ENCODE measurements around the gene ADCY3.

The ADCY3 gene

DNA sequence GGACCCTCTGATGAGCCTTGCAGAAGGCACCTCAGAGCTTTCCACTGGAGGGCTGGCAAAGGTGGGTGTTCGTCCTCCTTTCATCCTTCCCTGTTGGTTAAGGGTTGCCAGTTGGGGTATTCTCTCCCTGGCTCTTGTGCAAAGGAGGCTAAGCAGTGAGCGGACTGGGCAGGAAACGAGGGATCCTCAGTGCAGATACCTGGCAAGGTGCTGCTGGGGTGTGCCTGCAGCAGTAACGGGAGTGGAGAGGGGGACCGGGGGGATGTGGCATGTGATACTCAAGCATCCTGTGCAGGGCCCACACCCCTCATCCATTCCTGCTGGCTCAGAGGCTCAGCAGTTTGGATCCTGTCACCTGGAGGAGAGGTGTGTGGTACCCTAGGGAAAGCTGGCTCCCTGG is 4.2 kb upstream of the ADCY3 start:
- ATAC-seq: no peak

GRCh38 chr2:24923106-24923505 is 3.1 kb upstream of the ADCY3 start:
- ATAC-seq: no peak
- TF ChIP-seq SNAI2 (CRISPR knock-in tag; IDR thresholded peaks at IDR 0.05): no peak
- TF ChIP-seq TCF4 (CRISPR knock-in tag; IDR thresholded peaks at IDR 0.05; ENCODE audit: borderline replicate concordance): no peak
- TF ChIP-seq, protein P1, sequence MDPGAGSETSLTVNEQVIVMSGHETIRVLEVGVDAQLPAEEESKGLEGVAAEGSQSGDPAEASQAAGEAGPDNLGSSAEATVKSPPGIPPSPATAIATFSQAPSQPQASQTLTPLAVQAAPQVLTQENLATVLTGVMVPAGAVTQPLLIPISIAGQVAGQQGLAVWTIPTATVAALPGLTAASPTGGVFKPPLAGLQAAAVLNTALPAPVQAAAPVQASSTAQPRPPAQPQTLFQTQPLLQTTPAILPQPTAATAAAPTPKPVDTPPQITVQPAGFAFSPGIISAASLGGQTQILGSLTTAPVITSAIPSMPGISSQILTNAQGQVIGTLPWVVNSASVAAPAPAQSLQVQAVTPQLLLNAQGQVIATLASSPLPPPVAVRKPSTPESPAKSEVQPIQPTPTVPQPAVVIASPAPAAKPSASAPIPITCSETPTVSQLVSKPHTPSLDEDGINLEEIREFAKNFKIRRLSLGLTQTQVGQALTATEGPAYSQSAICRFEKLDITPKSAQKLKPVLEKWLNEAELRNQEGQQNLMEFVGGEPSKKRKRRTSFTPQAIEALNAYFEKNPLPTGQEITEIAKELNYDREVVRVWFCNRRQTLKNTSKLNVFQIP (CRISPR knock-in tag; IDR thresholded peaks at IDR 0.05; ENCODE audit: borderline replicate concordance, low read depth): no peak
- no peak for TF ChIP-seq TOX (CRISPR knock-in tag; IDR thresholded peaks at IDR 0.05; ENCODE audit: borderline replicate concordance)
- TF ChIP-seq PATZ1 (CRISPR knock-in tag; IDR thresholded peaks at IDR 0.05; ENCODE audit: borderline replicate concordance): no peak
- TF ChIP-seq OSR1 (CRISPR knock-in tag; IDR thresholded peaks at IDR 0.05): no peak
- TF ChIP-seq ISL1 (CRISPR knock-in tag; IDR thresholded peaks at IDR 0.05): no peak
- no peak for TF ChIP-seq ZFP3 (CRISPR knock-in tag; IDR thresholded peaks at IDR 0.05)
- no peak for TF ChIP-seq ZNF70 (CRISPR knock-in tag; IDR thresholded peaks at IDR 0.05)
- no peak for TF ChIP-seq PPARA (CRISPR knock-in tag; IDR thresholded peaks at IDR 0.05; ENCODE audit: borderline replicate concordance)
- TF ChIP-seq TSHZ2 (CRISPR knock-in tag; IDR thresholded peaks at IDR 0.05): no peak
- TF ChIP-seq GLIS3 (CRISPR knock-in tag; IDR thresholded peaks at IDR 0.05): no peak
- TF ChIP-seq RARB (CRISPR knock-in tag; IDR thresholded peaks at IDR 0.05): no peak
- TF ChIP-seq BACH2 (CRISPR knock-in tag; IDR thresholded peaks at IDR 0.05; ENCODE audit: borderline replicate concordance): no peak

More for the DNA sequence above, 4.2 kb upstream of the ADCY3 start:
- no peak for TF ChIP-seq ZNF8 (CRISPR knock-in tag; IDR thresholded peaks at IDR 0.05)
- no peak for TF ChIP-seq PATZ1 (CRISPR knock-in tag; IDR thresholded peaks at IDR 0.05; ENCODE audit: borderline replicate concordance)
- TF ChIP-seq TSHZ2 (CRISPR knock-in tag; IDR thresholded peaks at IDR 0.05): no peak
- TF ChIP-seq ZFP3 (CRISPR knock-in tag; IDR thresholded peaks at IDR 0.05): no peak
- TF ChIP-seq OSR1 (CRISPR knock-in tag; IDR thresholded peaks at IDR 0.05): no peak
- TF ChIP-seq TOX (CRISPR knock-in tag; IDR thresholded peaks at IDR 0.05; ENCODE audit: borderline replicate concordance): no peak
- TF ChIP-seq, protein P2, sequence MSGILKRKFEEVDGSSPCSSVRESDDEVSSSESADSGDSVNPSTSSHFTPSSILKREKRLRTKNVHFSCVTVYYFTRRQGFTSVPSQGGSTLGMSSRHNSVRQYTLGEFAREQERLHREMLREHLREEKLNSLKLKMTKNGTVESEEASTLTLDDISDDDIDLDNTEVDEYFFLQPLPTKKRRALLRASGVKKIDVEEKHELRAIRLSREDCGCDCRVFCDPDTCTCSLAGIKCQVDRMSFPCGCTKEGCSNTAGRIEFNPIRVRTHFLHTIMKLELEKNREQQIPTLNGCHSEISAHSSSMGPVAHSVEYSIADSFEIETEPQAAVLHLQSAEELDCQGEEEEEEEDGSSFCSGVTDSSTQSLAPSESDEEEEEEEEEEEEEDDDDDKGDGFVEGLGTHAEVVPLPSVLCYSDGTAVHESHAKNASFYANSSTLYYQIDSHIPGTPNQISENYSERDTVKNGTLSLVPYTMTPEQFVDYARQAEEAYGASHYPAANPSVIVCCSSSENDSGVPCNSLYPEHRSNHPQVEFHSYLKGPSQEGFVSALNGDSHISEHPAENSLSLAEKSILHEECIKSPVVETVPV (CRISPR knock-in tag; IDR thresholded peaks at IDR 0.05): no peak
- no peak for TF ChIP-seq CREB5 (CRISPR knock-in tag; IDR thresholded peaks at IDR 0.05; ENCODE audit: low read depth)

Measured in SK-N-SH treated with all-trans-retinoic acid at 6 μM for 48 hours (cell line).